Measurements from ENCODE around the gene METRNL.

The METRNL gene

DNA sequence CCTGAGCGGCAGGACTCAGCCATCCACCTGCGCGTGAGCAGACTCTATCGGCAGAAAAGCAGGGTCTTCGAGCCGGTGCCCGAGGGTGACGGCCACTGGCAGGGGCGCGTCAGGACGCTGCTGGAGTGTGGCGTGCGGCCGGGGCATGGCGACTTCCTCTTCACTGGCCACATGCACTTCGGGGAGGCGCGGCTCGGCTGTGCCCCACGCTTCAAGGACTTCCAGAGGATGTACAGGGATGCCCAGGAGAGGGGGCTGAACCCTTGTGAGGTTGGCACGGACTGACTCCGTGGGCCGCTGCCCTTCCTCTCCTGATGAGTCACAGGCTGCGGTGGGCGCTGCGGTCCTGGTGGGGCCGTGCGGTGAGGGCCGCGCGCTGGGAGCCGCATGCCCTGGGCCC is 14.9 kb downstream of the METRNL start:
- DNase-seq: no peak

DNA sequence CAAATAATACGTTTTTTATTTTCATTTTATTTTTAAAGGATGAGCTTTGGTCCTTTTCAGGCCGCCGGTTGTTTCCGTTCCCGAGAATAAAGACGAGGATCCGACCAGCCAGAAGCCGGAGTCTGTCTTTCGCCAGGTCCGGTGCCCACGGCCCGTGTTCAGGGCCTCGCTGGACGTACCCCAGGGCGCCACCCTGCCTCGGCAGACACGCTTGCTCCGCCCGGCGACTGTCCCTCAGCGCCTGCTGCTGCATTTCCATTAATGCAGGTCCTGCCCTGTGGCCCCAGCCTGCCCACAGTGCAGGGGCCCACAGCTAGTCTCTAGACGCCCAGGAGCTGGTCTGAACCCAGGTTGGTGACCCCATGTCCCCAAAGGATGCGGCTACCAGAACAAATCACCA is 15.6 kb downstream of the METRNL start:
- DNase-seq: no peak

DNA sequence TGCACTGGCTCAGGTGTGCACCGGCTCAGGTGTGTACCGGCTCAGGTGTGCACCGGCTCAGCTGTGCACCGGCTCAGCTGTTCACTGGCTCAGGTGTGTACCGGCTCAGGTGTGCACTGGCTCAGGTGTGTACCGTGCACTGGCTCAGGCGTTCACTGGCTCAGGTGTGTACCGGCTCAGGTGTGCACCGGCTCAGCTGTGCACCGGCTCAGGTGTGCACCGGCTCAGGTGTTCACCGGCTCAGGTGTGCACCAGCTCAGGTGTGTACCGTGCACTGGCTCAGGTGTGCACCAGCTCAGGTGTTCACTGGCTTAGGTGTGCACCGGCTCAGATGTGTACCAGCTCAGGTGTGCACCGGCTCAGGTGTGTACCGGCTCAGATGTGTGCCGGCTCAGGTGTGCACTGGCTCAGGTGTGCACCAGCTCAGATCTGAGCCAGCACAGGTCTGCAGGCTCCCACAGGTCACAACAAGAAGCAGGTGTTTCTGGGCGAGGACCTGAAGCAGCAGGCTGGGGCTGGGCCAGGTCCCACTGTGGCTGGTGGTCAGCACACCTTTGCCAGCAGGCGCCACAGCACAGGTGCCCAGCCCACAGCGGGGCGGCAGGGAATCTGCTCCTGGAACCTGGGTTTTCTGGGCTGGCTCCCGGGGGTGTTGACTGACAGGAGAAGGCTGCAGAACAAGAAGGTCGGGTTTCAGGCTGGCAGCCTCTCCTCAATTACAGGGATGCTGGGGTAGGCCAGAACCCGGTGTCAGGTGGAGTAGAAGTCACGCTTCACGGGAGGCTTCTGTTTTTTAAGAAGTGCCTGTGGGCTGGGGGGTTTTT is 17.2 kb downstream of the METRNL start:
- DNase-seq: no peak

DNA sequence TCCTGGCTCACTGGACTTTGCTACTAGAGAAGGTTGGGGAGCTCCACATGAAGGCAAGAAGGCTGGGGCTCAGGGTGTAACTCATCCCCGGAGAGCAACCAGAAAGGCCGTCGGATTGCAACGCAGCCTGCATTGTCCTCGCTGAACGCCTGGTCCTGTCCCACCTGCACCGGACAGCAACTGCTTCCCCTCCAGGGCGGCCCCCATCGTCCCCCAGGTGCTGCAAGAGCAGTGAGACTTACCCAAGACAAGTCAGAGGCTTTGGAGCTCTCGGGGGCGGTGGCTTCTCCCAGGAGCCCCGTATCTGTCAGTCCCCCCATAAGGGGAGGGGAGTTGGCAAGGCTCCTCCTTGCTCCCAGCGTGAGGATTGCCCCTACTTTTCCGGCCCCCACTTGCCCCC is 18.4 kb downstream of the METRNL start:
- DNase-seq: no peak

DNA sequence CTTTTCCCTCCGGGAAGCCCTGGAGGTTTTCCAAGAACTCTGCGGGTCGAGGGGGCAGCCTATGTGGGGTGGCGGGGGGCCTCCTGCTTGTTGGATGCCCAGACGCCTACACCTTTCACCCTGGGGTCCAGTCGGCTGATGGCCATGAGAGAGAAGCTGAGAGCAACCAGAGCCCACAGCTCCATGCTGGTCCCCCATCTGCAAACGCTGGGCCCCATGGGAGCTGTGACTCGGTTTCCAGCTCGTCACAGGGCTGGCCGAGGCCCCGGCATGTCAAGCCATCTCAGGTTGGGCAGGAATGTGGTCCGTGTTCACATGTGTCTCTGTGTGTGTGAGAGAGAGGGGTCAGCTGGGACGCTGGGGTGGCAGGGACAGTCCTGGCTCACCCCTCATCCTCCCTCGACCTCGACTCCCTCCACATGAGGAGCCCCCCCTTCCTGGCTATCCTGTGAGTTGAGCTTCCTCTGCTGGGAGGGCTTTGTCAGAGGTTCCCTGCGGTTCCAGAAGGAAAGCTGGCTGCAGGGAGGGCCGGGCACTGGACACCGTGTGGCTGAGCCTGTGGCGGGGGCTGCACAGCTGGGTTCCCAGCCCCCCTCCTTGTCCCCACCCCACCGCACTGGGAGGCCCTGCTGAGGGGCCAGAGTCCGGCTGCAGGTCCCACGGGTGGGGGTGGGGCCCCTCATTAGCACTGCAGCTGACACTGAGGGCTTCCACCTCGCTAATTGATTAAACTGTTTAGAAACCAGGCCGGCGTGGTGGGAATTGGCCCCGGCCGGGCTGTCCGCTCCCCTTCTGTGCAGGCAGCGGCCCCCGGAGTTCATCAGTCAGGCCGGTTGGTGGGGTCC is 19.1 kb downstream of the METRNL start:
- no peak for DNase-seq

DNA sequence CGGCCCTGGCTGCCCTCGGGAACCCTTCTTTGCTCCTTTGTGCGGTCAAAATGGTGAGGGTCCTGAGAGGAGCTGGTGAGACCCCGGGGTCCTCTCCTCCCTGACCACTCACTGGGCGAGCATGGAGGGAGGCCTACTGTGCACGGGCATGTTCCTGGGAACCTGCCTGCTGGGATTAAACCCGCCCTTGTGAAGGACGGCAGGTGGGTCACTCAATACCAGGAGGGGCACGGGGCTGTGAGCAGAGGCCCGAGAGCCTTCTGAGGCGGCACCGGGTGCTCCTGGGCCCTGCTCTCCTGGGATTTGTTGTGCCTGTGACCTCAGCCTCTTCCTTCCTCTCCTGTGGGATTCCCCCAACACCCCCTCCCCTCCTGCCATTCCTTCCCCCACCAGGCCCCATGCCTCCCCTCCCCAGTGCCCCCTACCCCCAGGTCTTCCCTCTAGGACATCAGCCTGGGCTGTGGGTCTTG is 19.7 kb downstream of the METRNL start:
- no peak for DNase-seq

DNA sequence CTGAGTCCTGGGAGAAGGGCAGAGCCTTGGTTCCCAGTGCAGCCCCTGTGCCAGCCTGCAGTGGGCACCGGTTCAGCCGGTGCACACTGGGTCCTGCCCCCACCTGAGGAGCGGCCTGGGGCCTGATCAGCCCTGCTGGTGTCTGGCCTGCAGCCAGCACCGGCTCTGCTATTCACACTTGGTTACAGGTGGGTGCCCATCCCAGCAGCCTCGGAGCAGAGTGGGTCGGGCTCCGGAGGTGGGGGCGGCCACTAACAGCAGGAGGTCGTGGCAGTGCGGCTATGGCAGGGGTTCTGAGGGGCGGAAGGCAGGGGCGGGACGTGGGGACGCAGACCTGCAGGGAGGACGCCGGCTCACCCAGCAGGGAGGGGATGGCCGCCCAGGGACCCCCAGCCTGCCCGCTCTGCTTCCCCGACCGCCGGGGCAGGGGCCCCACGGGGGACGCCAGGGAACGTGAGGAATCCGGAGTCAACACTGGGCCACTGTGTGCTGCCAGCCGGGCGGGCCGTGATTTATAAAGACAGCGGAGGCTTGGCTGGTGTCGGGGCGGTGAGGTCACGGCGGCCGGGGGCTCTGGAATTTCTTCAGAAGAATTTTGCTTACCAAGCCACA is 20.3 kb downstream of the METRNL start:
- DNase-seq: no peak

DNA sequence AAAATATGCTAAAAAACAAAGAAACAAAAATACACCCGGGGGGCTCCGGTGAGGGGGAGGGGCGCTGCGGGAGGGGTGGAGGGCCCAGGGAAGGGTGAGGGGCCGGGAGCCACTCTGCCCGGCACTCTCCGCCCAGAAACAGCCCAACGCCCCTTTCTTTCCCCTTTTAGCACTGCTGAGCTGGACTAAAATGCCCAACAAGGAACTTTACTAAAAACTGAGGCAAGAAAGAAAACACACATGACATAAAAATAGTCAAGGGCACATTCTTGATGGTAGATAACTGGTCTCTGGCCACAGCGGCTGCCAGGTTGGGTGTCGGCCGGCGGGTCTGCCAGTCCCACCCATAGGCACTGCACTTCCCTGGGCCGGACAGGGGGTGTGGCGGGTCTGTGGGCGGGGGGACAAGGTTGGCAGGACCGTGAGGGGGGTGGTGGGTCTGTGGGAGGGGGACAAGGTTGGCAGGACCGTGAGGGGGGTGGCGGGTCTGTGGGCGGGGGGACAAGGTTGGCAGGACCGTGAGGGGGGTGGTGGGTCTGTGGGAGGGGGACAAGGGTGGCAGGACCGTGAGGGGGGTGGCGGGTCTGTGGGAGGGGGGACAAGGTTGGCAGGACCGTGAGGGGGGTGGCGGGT is 20.9 kb downstream of the METRNL start:
- no peak for DNase-seq

DNA sequence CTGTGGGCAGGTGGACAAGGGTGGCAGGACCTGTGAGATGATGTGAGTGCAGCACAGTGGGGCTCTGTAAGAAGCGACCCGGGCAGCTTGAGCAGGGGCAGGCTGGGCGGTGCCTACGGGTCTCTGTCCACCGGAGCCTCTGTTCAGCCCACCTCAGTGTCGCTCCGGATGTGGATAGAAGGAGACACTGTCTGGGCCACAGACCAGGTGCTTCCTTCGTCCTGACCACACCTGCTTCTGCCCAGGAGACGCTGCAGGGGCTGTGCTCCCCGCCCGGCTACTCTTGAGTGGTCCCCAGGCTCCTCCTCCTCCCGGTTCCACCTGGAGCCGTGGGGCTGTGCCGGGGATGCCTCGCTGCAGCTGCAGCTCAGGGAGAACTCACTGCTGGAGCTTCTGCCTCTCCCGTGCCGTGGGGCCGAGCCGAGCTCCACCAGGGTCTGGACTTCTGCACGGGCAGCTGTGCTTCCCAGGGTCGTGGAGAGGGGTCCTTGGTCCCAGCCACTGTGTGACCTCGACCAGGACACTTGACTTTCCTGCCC is 21.5 kb downstream of the METRNL start:
- no peak for DNase-seq

DNA sequence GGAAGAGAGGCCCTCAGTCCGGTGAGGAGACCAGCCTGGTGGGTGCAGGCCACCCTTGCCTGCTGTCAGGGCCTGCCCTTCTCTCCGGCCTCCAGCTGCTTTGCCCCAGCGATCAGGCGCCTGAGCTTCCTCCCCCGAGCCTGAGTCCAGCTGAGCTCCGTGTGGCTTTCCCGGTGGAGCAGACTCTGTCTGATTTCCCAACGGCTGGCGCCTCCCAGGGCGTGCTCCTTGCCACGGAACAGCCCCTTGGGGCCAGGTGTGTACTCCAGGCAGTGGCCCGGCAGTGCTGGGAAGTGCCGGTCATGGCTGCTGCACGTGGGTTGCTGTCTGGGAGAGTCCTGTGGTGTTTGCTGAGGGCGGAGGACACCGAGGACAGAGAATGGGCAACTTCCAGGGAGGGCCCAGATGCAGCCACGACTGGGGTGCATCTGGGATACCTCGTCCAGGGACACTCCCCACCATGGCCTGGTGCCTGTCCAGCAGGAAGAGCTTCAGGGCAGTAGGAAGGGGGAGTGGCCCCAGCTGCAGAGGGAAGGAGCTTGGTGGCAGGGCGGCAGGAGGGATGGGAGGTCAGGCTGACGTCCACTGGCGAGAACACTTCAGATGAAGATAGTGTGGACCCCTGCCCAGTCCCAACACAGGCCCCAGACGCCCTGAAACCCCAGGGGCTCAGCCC is 22.5 kb downstream of the METRNL start:
- no peak for DNase-seq

DNA sequence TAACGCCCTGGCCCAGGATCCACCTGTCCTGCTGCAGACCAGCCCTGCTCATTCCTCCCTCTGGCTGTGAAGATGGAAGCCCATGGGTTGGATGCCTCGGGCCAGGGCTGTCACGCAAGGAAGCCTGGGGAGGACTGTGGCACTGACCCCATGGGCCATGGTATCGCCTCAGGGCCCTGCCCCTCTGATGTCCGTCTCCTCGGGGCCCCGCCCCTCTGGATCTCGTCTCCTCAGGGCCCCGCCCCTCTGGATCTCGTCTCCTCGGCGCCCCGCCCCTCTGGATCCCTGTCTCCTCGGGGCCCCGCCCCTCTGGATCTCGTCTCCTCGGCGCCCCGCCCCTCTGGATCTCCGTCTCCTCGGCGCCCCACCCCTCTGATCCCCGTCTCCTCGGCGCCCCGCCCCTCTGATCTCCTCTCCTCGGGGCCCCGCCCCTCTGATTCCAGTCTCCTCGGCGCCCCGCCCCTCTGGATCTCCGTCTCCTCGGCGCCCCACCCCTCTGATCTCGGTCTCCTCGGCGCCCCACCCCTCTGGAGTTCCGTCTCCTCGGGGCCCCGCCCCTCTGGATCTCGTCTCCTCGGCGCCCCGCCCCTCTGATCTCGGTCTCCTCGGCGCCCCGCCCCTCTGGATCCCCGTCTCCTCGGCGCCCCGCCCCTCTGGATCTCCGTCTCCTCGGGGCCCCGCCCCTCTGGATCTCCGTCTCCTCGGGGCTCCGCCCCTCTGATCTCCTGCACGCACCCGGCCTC is 24.0 kb downstream of the METRNL start:
- no peak for DNase-seq

DNA sequence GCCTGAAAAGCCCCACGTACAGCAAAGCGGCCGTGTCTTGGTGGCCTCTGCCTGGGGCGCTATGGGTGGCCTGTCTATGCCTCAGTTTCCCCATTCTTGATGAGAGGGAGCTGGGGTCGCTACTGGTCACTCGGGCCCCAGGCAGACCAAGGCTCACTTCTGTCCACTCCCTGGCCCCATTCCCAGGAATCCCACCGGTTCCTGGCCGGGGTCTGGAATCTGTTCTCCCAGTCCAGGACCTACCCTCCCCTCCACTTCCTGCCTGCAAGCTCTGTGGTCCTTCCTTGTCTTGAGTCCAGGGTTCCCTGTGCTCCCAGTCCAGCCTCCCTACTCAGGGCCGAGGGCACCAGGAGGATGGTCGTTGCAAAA is 24.5 kb downstream of the METRNL start:
- DNase-seq: no peak

DNA sequence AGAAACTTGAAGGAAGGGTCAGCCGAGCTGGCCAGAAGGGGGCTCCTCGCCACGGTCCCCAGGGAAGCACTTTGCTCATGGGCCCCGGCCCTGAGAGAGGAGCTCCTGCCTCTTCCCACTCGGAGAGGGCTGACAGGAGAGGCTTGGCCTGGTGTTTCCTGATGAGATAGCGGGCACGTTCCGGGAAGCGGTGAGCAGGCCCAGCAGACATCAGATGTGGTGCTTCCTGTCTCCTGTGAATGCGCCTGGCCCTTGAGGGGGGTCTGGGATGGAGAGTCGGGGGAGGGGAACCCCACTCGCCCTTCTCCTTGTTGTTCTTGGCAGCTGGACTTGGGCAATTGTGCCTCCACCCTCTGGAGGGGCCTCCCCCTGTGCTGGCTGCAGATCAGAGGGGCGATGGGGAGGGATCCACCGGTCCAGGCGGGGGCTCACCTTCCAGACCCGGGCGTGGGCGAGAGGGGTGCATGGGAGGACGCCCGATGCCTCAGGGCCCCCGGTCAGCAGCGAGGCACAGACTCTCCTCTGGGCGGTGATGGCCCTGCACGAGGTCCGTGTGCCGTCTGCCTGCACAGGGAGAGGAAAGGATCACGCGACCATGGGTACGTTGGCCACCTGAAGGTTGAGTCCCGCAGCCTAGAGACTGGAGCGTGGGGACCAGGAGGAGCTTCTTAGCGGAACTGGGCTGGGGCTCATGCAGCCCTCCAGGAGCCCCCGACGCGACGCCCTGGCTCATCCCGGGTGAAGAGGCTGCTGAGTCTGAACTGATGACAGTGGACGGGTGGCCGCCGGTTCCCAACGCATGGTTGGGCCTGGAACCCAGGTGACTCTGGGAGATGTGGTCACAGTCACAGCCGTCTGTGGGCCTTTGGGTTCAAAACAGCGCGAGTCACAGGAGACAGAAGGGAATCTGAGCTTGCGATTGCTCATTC is 25.4 kb downstream of the METRNL start:
- no peak for DNase-seq

DNA sequence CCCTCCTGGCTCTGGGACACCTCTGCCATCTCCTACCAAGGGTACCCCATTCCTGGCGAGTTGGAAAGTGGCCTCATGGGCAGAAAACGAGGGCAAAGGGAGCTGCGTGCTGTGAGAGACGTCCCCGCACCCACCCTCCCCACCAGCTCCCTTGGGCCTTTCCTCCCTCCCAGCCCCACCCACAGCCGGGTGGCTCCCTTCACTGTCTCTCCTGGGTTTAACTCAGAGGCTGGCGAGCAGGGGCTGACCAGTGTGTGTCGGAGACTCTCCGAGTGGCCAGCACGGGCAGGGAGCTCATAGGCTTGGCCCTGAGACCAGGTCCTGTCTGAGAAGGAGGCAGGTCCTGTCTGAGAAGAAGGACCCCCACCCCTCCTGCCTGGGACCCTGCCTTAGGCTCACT is 26.1 kb downstream of the METRNL start:
- DNase-seq: no peak

DNA sequence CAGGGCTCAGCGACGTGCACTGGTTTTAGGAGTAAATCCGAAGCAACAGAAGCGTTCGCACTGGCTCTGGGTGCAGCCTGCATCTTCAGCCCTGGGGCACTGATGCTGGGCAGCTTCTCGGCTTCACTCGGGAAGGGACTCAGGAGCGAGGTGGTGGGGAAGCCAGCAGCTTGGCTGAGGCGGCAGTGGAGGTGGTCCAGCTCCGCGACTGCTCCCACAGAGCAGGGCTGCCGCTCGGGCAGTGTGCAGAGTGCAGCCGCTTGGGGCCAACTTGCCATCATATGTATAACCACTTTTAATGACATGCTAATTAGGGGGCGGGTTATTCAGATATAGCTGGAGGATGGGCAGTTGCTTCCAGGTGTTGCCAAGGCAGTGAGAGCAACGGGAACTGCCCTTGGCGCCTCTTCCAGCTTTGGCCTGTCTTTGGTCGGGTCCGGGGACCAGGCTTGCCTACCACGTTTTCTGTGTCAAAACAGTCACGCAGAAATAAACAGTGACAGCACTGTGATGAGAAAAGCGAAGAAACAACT is 26.7 kb downstream of the METRNL start:
- DNase-seq: no peak

DNA sequence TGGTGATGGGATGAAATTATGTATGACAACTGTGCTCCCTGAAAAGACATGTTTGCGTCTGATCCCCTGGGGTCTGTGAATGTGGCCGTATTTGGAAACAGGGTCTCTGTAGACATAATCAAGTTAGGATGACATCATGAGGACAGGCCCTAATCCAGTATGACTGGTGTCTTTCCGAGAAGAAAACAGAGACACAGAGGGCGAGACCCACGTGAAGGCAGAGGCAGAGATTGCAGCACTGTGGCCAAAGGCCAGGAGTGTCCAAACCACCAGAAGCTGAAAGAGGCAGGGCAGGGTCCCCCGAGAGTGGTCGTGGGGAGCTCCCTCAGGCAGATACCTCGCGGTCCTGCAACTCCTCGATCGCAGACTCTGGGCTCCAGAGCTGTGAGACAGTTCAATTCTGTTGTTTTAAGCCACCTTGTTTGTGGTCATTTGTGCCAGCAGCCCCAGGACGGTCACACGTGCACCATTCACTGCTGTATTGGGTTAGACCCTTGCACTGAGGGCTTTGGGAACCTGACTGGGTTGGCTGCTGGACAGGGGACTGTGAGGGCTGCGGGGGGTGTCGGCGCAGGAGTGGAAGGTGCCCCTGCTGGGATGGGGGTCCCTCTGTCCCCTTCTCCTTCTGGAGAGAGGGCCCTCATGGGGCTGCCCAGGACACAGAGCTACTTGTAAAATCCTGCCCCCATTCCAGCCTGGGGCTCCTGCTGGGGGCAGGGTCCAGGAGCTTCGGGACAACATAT is 27.7 kb downstream of the METRNL start:
- no peak for DNase-seq

DNA sequence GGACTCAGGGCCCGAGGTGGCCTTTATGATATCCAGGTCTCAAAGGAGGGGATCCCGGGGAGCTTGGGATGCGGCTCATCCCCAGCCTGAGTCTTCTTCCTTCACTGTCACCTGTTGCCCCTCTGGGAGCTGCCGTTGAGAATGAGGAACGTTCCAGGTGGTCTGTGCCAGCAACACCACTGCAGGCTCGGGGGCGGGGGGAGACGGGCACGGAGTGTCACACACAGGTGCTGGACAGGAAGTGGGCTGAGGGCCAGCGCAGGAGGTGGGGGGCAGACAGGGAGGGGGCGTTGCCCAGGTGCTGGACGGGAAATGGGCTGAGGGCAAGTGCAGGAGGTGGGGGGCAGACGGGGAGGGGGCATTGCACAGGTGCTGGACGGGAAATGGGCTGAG is 28.2 kb downstream of the METRNL start:
- DNase-seq: no peak

DNA sequence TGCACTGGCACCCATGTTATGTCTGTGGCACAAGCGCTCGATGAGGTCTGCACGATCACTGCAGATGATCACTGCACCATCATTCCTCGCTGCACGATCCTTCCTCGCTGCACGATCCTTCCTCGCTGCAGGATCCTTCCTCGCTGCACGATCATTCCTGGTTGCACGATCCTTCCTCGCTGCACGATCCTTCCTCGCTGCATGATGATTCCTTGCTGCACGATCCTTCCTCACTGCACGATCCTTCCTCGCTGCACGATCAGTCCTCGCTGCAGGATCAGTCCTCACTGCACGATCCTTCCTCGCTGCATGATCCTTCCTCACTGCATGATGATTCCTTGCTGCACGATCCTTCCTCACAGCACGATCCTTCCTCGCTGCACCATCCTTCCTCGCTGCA is 29.3 kb downstream of the METRNL start:
- DNase-seq: no peak

DNA sequence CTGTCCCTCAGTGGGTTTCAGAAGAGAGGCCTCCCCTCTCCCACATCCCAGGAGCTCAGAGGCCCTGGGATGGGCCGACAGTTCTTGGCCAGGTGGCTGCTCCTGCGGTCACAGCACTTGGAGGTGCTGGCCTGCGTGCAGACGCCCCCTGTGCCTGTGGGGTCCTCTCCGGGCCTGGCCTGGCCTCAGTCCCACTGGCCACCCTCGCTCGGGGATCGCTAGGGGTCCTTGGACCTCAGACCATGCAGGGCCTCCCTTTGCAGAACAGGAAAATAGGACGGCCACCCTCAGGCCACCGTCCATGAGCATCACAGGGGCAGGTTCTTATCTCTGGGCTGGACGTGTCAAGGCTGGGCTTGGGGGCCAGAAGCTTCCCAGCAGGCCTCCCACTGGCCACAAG is 30.0 kb downstream of the METRNL start:
- no peak for DNase-seq

Measured in NCI-H187 treated with DMSO at 0.1 percent for 48 hours (cell line).